ENCODE measurements around the gene ATP1A1.

Gene ATP1A1

GRCh38 chr1:116345843-116346242 lies 27.2 kb upstream of the ATP1A1 start:
- TF ChIP-seq CTCF (conservative IDR thresholded peaks at IDR 0.05), result no peak
- H3K27ac ChIP-seq, result no peak overlapping the region

GRCh38 chr1:116346943-116347673 lies 25.9 kb upstream of the ATP1A1 start:
- TF ChIP-seq CTCF (conservative IDR thresholded peaks at IDR 0.05), result no peak
- no peak overlapping the region for H3K27ac ChIP-seq

- H3K27ac ChIP-seq, result no peak overlapping the region
- no peak for TF ChIP-seq CTCF (conservative IDR thresholded peaks at IDR 0.05)
Observed at GRCh38 chr1:116347696-116348095, 25.3 kb upstream of the ATP1A1 start.

GRCh38 chr1:116350097-116350645 lies 22.9 kb upstream of the ATP1A1 start:
- no peak overlapping the region for H3K27ac ChIP-seq
- no peak for TF ChIP-seq CTCF (conservative IDR thresholded peaks at IDR 0.05)

GRCh38 chr1:116351914-116352313 lies 21.1 kb upstream of the ATP1A1 start:
- H3K27ac ChIP-seq, result no peak overlapping the region
- no peak for TF ChIP-seq CTCF (conservative IDR thresholded peaks at IDR 0.05)

GRCh38 chr1:116352349-116352813 lies 20.7 kb upstream of the ATP1A1 start:
- no peak overlapping the region for H3K27ac ChIP-seq
- no peak for TF ChIP-seq CTCF (conservative IDR thresholded peaks at IDR 0.05)

- TF ChIP-seq CTCF (conservative IDR thresholded peaks at IDR 0.05), result no peak
- no peak overlapping the region for H3K27ac ChIP-seq
Observed at GRCh38 chr1:116353155-116353554, 19.9 kb upstream of the ATP1A1 start.

Data from VCaP (cell line).